ENCODE results near the gene KRTCAP2.

KRTCAP2 gene

GRCh38 chr1:155183775-155184221, 10.7 kb upstream of the KRTCAP2 start:
- no peak for DNase-seq (ENCODE audit: low read depth)

DNA sequence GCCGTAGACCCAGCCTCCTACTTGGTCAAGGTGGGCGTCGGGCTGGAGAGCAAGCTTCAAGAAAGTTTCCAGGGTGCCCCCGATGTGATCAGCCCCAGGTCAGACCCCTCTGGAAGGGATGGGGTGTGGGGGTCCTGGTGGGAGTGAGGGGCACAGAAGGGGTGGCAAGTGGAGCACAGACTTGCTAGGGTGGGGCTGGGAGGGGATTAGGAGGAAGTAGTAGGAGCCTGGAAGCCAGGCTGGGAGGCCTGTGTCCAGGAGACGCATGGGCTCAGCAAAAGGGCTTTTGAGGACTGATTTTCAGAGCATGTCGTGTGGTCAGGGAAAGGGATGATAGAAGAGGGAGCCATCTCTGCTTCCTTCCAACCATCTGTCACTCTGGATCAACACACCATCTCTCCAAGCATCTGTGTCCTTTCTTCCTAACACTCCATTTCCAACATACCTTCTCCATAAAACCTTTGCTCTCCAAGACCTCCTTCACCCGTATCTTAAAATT, 9.0 kb upstream of the KRTCAP2 start:
- DNase-seq (ENCODE audit: low read depth), result no peak

DNA sequence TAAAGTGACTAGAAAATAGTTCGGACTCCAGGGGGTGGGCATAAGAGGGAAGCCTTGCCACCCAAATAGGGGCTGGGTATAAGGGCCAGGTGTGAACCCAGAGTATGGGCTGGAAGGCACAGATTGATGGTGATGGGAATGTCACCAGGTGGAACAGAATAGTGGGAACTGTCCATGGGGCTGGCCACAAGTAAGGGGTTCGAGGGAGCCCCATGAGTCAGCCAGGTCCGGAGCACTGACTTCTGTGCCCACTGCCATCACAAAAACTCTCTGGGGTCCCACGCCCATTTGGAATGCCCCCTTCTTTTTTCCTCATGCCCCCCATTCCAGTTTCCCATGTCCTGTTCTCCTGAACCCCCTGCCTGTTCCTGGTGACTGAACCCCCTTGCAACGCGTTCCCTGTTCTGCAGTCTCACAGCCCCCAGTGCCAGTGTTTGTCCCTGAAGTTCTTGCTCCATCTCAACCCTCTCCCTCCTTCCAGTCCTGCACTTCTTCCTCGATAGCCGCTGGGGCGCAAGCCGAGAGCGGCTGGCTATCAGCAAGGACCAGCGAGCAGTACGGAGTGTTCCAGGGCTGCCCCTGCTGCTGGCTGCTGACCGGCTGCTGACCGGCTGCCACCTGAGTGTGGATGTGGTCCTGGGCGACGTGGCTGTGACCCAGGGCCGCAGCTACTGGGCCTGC, 8.4 kb upstream of the KRTCAP2 start:
- no peak for DNase-seq (ENCODE audit: low read depth)

- no peak for DNase-seq (ENCODE audit: low read depth)
Observed at GRCh38 chr1:155179112-155180031, 6.3 kb upstream of the KRTCAP2 start.

- no peak for DNase-seq (ENCODE audit: low read depth)
Observed at GRCh38 chr1:155178441-155179111, 5.5 kb upstream of the KRTCAP2 start.

DNA sequence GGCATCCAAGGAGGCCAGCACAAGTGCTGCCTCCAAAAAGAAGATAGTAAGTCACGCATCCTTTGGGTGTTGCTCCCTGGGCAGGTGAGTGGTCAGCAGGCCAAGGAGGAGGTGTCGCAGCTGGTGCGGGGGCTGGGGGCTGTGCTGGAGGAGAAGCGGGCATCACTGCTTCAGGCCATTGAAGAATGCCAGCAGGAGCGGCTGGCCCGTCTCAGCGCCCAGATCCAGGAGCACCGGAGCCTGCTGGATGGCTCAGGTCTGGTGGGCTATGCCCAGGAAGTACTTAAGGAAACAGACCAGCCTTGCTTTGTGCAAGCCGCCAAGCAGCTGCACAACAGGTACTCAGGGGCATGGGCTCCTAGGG, 4.8 kb upstream of the KRTCAP2 start:
- no peak for DNase-seq (ENCODE audit: low read depth)

- DNase-seq (ENCODE audit: low read depth), result no peak
Observed at GRCh38 chr1:155177192-155177917, 4.3 kb upstream of the KRTCAP2 start.

GRCh38 chr1:155176544-155177071, 3.5 kb upstream of the KRTCAP2 start:
- peak; percentile 88 for DNase-seq (ENCODE audit: low read depth)

GRCh38 chr1:155175927-155176371, 2.8 kb upstream of the KRTCAP2 start:
- no peak for DNase-seq (ENCODE audit: low read depth)

DNA sequence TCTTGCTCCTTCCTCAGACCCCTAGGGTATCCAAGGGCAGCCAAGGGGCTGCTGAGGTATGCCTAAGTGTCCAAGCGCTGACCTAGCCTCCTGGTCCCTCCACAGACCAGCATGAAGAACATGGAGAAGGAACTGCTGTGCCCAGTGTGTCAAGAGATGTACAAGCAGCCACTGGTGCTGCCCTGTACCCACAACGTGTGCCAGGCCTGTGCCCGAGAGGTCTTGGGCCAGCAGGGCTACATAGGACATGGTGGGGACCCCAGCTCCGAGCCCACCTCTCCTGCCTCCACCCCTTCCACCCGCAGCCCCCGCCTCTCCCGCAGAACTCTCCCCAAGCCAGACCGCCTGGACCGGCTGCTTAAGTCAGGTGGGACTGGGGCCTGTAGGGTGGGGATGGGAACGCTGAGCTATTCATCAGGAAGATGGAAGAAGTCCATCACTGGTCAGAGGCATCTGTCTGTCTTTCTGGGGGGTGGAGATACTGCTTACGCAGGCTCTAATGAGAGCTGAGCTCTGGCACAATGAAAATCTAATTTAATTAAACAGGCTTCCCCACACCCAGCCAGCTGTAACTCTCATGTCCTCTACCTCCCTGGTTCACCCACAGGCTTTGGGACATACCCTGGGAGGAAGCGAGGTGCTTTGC, 2.3 kb upstream of the KRTCAP2 start:
- DNase-seq (ENCODE audit: low read depth), result no peak

GRCh38 chr1:155174324-155175280, 1.5 kb upstream of the KRTCAP2 start:
- DNase-seq (ENCODE audit: low read depth), result no peak

GRCh38 chr1:155173478-155174323, 597 bp upstream of the KRTCAP2 start, which contains the start of gene TRIM46:
Gene TRIM46 (plus strand): TSS chr1:155173849. CDS start chr1:155173967, 118 bp downstream.
- DNase-seq (ENCODE audit: low read depth), result peak; percentile 48

DNA sequence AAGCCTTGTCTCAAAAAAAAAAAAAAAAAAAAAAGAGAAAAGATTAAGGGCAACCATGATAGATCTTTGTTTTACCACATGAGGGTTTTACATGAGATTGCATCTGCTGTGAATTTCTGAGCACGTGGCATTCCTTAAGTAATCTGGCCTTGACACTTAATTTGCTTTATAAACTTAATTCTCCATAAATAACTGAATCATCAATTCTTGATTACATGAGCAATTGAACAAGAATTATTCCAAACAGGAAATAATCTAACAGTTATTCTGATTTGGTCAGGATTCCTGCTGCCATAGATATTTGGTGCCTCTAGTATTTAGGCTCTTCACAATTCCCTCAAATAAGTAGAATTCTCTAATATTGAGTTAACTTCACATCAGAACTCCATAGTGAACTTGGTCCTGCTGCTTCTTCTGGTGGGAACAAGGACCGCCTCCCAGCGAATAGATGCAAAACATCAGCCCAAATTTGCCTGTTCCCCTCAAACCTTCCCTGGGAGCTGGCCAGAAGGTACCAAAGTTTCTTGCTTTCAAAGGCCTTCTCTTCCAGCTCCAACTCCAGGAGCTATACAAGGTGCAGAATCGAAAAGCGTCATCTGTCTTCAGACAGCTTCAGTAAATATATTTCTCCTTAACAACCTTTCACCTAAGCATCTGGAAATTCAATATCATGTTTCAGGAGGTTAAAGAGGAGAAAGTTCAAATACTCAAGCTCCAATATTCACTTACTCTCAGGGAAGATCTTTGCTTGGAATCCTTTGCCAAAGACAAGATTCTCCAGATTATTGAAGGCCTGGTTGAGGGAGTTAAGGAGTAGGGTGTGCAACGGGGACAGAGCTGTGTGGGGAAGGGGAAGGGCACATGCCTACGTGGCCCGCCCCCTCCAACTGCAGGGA, 1.0 kb downstream of the KRTCAP2 start:
- no peak for DNase-seq (ENCODE audit: low read depth)

GRCh38 chr1:155170806-155171205, 2.3 kb downstream of the KRTCAP2 start:
- DNase-seq (ENCODE audit: low read depth), result no peak

- DNase-seq (ENCODE audit: low read depth), result no peak
Observed at GRCh38 chr1:155170101-155170785, 2.9 kb downstream of the KRTCAP2 start.

DNA sequence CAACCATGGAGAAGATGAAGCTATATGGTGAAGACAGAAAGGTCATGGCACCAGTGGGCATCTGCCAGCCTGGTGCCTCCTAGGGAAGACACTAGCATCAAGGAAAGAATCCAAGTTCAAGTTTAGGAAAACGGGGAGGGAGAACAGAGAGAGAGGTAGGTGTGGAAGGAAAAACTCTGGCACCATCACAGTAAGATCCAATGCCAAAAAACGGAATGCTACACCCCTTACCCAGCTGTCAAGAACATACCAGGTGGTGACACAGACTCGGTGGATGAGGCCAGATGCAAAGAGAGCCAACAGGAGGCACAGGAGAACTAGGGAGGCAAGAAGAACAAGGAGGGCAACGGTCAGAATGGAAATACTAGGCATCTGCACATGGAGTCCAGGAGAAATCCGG, 3.6 kb downstream of the KRTCAP2 start:
- DNase-seq (ENCODE audit: low read depth), result no peak

Data from activated T-cell treated with anti-CD3 and anti-CD28 coated beads for 1 hour (primary cell).